Measurements from ENCODE around the gene AFF4.
A peak's percentile ranks its signal among the peaks of the same experiment; 100 is the strongest.
"Not testable (repeated sequence)": the region's sequence is repeated elsewhere in the genome, so short reads cannot be mapped to it uniquely, and the experiment has no call there.

Gene AFF4

DNA sequence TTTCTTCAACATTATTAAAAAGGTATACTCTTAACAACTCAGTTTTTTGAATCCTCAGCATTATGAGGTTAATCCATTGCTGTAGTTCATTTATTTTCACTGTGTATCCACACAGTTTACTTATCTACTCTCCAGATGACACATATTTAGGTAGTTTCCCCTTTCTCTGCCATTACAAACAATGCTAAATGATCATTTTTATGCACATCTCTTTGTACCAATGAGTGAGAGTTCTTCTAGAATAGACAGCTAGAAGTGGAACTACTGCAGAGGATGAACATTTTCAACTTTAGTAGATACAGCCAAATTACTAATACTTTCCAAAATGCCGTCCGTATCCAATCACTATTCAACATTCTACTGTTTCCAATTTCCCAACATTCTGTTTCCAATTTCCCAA is 11.5 kb downstream of the AFF4 start:
- DNase-seq, result no peak

DNA sequence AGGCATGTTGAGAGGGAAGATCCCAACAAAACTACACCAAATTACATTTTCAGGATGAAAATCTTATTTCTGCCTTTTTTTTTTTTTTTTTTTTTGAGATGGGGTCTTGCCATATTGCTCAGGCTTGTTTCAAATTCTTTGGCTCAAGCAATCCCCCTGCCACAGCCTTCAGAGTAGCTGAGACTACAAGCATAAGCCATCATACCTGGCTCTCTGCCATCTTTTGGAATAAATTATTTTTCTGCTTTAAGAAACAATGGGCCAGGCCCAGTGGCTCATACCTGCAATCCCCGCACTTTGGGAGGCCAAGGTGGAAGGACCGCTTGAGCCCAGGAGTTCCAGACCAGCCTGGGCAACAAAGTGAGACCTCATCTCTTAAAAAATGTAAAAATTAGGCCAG is 14.3 kb downstream of the AFF4 start:
- DNase-seq, result no peak

DNA sequence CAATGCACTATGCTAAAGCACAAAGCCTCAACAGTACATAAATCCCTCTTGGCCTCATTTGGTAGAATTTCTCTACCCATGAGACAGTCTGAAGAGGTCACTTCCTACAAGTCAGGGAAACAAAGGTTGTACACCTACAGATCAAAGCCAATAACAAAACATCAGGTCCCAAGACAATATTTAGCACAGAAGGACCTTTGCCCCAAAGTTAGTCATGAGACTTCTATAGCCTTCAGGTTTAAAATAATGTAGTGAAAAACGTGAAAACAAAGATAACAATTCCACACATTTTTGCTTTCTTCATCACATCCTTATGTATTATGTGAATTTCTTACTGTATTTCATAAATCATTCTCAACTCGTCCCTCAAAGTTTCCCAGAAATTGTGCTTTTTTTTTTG is 15.8 kb downstream of the AFF4 start:
- no peak for DNase-seq

DNA sequence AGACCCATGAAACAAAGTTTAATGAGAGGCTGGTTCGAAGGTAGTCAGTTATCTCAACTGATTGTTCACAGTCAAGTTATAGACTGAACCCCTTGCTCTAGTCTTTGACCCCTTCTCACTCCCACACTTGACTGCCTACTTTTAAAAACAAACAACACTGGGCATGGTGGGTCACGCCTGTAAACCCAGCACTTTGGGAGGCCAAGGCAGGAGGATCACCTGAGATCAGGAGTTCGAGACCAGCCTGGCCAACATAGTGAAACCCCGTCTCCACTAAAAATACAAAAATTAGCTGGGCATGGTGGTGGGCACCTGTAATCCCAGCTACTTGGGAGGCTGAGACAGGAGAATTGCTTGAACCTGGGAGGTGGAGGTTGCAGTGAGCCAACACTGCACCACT is 18.1 kb downstream of the AFF4 start:
- not testable (repeated sequence) for DNase-seq

DNA sequence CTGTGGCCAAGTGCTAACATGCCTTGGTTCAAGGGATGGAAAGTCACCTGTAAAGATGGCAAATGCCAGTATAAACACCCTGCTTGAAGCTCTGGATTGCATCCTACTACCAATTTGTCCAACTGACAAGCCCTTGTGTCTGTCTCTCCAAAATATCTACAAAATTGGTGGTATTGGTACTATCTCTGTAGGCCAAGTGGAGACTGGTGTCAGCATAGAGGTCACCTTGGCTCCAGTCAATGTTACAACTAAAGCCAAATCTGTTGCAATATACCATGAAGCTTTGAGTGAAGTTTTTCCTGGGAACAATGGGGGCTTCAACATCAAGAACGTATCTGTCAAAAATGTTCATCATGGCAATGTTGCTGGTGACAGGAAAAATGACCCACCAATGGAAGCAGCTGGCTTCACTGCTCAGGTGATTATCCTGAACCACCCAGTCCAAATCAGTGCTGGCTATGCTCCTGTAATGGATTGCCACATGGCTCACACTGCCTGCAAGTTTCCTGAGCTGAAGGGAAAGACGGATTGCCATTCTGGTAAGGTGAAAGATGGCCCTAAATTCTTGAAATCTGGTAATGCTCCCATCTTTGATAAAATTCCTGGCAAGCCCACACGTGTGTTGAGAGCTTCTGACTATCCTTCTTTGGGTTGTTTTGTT is 19.9 kb downstream of the AFF4 start:
- no peak for DNase-seq

DNA sequence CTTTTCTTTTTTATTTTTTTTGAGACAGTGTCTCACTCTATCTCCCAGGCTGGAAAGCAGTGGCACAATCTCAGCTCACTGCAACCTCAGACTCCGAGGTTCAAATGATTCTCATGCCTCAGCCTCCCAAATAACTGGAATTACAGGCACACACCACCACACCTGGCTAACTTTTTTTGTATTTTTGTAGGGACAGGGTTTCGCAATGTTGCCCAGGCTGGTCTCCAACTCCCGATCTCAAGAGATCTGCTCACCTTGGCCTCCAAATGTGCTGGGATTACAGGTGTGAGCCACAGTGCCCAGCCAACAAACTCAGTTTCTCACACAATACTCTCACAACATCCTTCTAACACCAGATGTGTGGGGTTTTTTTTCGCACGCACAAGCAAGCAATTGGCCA is 22.1 kb downstream of the AFF4 start:
- no peak for DNase-seq

DNA sequence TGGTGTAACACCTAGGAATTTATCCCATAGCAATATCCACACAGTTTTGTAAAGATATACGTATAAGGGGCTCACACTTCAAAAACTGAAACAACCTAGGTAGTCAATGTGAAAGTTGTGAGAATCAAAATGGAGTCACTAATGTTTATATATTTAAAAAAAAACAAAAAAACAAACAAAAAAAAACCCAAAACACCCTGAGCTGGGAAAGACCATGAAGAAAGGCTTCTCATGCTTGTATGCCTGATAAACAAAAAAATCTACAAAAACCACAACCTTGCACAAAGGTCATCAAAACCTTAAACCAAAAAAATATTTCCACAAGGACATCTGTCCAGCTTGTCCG is 35.4 kb downstream of the AFF4 start:
- no peak for DNase-seq

DNA sequence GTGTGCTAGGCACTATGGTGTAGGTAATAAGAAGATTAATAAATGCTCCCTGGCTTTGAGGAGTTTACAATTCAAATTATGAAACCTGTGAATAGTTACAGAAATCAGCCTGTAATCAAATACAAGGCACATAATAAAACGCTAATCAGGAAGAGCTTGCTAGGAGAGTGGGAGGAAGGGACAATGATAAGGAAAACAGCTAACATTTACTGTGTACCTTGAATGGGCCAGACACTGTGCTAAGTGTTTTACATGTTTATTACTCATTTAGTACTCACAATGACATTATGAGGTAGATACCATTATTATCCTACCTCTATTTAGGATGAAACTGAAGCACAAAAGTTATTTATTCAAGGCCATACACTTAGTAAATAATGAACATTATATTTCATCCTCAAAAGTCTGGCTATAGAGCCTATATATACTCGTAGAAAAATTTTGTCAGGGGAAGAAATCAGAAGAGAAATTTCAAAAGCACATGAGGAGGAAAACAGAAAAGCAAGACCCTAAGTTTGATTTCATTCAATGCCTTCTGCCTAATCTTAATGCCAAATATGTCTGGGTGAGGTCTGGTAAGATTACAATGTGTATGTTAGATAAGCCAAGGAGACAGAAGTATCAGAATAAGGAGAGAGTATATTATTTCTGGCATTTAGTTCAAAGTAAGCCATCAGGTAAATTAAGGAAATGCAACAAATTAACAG is 35.9 kb downstream of the AFF4 start:
- no peak for DNase-seq

DNA sequence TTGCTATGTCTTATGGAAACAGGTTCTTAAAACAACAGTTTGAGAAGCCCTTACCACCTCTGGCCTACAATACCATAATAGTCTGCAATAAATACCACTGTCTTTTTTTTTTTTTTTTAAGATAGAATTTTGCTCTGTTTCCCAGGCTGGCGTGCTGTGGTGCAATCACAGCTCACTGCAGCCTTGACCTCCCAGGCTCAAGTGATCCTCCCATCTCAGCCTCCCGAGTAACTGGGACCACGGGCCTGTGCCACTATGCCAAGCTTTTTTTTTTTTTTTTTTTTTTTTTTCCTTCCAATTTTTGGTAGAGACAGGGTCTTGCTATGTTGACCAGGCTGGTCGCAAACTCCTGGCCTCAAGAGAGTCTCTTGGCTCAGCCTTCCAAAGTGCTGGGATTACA is 37.0 kb downstream of the AFF4 start:
- DNase-seq, result no peak

DNA sequence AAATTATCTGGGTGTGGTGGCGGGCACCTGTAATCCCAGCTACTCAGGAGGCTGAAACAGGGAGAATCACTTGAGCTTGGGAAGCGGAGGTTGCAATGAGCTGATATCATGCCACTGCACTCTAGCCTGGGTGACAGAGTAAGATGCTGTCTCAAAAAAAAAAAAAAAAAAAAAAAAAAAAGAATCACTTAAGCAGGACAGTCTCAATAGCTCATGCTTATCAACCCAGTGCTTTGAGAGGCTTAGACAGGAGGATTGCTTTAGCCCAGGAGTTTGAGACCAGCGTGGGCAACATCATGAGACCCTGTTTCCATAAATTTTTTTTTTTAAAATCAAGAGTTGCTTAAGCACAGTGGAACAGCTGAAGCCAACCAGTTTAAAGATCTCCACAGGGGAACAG is 47.3 kb downstream of the AFF4 start:
- DNase-seq, result no peak

DNA sequence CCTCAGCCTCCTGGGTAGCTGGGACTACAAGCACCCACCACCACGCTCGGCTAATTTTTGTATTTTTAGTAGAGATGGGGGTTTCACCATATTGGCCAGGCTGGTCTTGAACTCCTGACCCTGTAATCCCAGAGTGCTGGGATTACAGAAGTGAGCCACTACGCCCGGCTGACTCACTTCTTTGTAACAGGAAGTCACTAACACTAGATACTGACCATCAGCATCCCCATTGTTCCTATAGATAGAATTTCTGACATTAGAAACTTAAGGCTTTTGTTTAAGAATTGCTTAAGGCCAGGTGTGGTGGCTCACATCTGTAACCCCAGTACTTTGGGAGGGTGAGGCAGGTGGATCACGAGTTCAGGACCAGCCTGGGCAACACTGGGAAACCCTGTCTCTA is 47.8 kb downstream of the AFF4 start:
- no peak for DNase-seq

DNA sequence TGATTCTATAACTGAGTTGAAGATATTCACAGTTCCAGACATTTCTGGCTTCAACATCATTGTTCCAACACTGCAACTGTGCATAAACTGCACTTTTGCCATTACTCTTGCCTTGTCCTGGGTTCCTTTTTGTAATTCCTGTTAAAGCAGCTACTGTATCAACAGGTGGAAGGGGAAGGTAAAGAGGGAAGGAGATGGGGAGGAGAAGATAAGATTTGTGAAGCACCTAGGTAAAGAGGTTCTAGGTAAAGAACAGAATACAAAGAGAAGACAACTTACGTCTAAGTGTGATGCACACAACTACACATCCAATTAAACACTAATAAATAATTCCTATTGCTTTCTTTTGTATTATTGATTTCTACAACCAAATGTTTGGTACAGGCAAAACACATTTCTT is 53.7 kb downstream of the AFF4 start:
- no peak for DNase-seq

DNA sequence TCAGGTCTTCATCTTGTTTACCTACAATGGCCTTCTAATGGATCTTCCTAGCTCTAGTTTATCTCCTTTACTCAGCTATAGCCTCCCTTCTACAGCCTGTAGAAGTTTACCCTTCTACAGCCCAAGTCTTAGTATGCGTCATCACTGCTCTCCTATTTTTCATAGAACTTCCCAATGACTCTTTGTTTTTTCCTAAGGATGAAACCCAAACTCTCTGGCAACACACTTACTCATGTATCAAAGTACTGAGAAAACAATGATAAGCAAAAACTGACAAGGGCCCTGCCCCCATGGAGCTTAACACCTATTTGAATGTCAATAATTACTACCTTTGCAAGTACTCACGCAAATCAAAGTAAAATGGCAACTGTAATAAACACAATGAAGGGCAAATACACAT is 56.3 kb downstream of the AFF4 start:
- DNase-seq, result peak; percentile 10

DNA sequence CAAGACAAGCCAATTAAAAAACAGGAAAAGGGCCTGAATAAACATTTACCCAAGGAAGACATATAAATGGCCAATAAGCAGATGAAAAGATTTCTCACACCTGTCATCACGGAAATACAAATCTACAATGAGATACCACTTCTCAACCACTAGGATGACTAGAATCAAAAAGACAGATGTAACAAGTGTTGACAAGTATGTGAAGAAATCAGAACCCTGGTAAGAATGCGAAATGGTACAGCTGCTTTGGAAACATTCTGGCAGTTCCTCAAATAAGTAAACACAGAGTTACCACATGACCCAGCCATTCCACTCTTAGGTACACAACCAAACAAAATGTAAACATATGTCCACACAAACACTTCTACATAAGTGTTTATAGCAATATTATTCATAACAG is 57.5 kb downstream of the AFF4 start:
- DNase-seq, result peak; percentile 60

DNA sequence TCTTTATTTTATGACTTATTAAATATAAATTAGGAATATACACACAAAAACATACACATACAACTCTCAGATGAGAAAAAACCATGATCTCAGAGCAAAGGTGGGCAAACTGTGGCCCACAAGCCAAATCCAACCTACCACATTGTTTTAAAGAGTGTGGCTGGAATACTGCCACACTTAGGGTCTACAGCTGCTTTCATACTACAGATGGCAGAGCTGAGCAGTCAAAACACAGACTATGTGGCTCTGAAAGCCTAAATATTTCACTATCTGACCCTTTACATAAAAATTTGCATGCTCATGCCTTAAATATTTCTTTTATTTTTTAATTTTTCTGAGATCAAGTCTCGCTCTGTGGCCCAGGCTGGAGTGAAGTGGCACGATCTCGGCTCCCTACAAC is 61.7 kb downstream of the AFF4 start:
- DNase-seq, result no peak

DNA sequence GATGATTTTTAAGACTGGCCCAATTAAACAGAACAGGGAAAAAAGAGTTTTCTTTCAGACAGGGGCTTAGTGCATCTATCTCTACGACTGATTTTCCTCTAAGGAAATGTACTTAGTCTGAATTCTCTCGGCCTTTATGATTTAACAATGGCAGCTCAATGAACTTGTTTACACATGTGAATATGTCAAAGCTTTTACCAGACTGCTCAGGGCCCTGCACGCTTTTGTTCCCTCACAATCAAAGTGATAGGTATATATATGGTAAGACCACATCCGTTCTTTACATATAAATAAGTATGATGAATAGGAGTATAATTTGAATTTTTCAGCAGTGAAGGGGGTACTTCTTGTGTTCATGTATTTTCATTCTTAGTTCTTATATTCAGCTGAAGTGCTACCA is 62.4 kb downstream of the AFF4 start:
- peak; percentile 58 for DNase-seq

DNA sequence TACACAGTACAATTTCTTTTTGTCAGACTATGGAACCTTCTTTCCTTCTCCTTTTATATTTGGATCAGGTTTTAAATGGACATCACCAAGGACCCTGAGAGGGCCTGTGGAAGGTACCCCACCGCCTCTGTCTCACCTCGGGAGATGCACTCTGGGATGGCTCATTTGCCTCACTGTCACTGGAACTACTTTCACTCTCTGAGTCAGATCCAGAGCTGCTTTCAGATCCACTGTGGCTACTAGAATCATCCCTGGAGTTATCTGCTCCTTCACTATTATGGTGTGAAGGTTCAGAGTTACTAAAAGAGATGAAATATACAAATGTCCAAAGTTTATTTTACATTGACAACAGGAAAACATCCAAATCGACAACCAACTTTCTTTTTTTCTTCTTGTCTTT is 65.3 kb downstream of the AFF4 start:
- DNase-seq, result no peak

DNA sequence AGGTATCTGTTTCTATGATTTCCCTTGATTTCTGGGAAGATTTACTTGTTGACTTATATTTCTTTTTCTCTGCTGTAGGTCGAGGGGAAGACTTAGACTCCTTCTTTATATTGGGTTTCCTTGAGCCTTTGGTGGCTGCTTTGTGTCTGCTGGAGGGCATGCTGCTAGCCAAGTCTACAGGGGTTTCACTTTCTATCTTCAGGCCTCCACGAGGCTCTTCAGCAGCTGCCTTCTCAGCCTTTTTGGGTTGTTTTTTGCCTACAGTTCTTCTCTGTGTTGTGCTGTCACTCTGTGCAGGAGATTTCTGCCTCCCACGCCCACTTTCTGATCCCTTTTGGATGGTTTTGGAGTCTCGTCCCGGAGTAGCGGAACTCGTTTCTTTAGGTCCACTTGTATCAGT is 66.7 kb downstream of the AFF4 start:
- DNase-seq, result no peak

DNA sequence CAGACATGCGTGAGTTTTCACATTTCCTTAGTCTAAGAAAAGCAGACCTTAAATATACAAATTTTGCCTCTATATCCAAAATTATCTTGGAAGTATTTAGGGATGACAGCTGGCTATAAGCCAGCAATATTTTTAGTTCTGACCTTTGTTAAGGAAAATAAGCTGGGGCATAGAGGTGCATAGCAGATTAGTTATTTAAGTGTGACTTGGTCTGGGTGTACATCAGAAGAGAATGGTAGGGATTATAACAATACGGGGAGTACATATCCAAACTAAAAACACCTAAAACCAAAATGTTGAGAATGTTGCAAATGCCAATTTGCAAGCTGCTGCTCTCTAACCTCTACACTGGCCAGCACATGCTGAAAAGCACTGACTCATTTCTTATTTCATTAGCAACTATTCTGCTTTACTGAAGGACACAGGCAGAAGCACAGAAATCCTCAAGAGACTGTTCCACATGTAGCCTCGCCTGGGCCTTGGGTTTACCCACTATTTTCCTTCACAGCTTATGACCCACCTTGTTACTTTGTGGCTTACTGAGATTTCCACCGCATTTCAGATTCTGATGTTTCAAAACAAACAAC is 67.6 kb downstream of the AFF4 start:
- DNase-seq, result no peak

DNA sequence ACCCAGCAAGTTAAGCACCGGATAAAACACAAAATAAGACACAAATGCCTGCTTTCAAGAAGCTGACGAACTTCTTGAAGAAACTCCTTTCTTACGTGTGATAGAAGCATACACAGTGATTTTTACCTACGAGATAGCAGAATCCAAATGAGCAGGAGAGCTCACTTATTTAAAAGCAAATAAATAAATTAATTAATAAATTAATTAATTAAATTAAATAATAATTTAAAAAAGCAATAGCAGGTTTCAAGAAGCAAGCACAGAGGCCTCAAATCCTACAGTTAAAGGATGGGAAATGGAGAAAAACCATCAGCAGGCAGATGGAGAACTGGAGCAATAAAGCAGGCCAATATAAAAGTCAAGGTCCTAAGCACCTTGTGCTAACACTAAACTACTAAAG is 72.6 kb downstream of the AFF4 start:
- DNase-seq, result no peak

DNA sequence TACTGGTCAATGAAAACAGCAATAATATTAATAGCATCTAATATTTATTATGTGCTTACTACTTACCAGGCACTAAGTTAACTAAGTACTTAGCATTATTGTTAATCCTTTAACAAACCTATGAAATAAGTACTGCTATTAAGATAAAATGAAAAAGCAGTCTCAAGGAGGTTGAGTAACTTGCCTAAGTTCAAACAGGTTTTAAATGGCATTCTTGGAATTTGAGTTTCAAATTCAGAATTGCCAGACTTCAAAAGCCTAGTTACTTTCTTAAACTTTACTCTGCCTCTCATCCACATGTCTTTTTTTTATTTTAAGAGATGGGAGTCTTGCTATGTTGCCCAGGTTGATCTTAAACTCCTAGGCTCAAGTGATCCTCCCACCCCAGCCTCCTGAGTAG is 73.9 kb downstream of the AFF4 start:
- no peak for DNase-seq

DNA sequence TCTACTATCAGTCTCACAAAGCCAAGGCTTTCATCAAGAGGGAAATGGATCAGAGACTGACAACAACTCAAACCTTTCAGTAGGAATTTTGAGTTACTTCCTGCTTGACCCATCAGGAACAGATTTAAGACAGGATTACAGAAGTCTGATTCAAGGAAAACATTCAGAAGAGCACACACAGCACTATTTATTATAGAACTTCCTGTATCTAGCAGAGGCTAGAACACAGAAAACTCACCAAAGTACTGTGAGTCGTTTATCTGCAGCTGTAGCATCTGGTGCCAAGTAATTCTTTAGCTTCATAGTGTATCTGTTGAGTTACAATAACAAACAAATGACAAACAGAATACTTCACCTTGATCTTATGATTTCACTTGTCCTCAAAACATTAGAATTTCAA is 76.2 kb downstream of the AFF4 start:
- no peak for DNase-seq

DNA sequence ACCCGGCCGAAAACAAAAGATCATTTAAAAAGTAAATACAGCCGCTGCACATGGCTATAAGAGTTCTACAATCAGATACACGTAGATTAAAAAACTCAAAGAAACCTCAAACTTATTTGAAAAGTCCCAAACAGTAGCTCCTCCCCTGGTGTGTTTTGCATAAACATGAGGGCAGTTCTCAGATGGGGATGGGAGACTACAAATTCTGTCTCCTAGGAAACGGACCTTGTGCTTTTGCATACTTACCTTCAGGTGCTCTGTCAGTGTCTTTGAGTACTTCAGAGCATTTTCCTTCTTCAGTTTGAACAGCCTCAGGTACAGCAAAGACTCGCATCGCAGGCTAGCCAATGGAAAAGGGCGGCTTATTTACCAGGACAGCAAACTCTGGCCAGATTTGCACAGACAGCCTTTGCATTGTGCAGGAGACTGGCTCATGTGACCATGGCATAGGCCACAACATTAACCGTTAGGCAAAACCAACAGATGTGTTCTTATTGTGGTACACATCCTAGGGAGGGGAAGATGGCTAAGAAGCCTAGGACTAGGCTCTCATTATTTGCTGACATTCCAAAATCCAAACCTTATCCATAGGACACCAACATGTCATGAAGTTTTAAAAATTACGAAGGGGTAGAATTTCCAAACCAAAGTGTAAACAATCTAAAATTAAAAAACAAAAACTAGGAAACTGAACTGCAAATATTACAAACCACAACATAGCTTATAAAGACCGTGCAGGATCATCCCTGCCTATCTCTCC is 77.2 kb downstream of the AFF4 start:
- DNase-seq, result no peak

DNA sequence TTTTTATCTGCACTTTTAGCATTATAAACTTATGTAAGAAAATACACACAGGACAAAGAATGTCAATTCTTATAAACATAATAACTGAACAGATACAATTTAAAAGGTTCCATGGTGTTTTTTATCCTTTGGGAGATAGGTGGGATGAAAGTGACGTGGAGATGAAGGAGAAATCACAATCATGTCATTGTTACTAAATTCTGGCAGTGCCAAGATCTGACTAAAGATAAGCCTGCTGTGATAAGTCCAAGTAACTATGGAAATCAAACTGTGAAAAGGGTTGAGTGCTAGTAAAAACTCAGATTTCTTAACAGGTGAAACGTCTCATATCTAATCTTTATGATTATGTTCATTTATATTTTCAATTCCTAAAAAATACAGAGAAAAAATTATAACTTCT is 78.9 kb downstream of the AFF4 start:
- no peak for DNase-seq
